Measurements from ENCODE around the gene CMBL.
"Not testable (repeated sequence)": the region's sequence is repeated elsewhere in the genome, so short reads cannot be mapped to it uniquely, and the experiment has no call there.

CMBL gene

DNA sequence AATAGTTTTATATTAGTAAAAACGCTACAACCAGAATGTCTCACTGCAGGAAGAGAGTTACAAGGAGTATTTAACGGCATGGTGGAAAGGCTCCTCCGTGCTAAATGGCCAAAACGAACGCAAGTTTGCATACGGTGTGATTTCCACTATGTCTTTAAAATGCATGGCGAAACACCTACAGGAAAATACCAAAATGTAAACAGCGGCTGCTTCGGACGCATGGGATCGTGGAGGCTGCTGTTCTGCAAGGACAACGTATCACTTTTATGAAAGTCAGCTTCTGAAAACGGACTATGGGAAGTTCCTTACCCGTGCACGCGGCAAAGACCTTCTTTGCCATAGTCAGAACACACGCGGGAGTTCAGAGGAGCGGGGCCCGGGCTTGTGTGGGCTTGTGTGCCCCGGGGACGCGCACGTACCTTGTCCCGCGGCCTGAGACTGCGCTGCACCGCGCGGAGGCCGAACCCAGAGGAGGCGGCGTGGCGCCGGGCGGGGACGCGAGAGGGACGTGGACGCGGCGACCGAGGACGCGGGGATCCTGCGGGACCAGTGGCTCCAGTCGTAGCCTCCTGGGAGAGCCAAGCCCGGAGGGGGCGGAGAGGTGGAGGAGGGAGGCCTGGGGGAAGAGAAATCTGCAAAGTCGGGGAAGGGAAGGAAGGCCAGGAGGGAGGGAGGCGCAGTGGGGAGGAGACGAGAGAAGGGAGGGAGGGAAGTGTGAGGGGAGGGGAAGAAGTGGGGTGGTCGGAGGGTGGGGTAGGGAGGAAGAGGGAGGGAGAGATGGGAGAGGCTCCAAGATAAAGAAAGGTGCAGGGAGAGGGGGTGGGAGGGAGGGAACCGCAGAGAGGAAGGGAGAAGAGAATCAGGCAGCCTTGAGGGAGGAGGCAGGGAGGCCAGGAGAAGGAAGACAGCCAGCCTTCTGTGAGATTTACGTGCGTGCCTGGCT, at the start of gene CMBL:
Gene CMBL, minus strand, starts transcription at position 697 of the 943 bp plus-strand sequence. CDS start 17,140 bp downstream, outside the sequence.
- DNase-seq, result peak; percentile 51

DNA sequence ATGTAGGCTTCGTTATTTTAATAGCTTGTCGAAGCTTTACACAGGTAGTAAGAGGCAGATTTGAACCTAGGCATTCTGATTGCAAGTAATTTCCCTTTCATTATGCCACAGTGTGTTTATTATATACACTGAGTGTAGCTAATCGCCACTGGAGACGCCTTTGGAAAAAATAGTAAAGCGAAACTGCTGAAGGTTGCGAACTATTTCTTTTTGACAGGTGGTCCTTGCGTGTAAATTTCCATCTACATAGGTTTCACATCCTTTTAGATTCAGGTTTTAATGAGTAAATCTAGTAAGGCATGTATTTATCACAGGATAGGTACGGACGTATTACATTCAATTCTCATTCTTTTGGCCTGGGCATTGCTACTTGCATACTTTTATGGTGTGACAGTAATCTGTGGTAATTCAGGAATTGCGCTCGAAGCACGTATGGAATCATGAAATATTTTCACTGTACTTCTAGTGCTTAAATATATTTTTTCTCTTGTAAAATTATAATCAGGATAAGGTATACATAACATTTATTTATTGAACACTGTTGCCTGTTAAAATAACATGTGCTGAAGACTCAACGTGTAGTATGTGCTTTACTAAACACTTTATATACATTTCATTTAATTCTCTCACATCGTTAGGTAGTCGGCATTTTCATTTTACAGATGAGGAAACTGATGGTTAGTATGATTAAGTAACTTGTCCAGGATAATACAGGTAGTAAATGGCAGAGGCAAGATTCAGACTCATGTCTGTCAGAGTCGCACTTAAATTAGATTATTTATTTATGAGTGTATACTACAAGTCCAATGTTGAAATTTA, 47.6 kb upstream of the CMBL start:
- peak; percentile 32 for DNase-seq

DNA sequence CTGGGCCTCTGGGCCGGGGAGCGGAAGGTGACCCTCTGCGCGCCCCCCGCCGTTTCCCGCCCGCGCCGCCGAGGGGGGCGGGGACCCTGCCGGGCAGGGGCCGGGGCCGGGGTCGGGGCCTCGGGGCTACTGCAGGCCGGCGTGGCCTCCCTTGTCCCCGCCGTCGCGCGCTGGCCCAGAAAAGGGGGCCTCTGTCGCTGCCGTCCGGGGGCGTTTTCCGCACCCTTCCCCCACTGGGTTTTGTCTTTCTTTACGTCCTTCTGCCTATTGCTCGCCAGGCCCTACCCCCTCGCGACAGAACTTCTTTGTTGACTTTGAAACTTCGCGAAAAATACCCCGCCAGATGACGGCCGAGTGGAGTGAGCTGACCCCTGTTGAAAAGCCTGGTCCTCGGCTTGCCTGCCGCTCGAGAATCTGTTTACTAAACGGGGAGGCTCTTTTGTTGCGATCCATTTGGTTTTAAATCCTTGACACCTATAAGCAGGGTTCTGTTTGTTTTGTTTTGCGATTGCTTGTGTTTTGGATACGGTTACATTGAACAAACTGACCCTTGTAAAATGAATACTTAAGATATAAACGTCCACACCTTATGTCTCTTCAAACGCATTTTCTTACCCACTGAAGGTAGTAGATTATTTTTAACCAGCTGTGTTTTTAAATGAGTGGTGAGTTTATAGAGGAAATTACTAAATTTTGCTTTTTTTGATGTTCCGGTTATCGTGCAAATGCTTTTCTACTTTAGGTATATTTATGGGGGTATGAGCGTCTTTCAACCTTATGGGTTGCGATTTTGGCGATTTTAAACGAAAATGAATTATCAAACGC, 46.6 kb upstream of the CMBL start:
- DNase-seq, result peak; percentile 39

- DNase-seq, result peak; percentile 92
Measured at GRCh38 chr5:10353241-10354047, 45.7 kb upstream of the CMBL start, which contains the start of gene MARCHF6. Gene MARCHF6 (plus strand): TSS chr5:10353695. CDS start chr5:10353899, 204 bp downstream.

GRCh38 chr5:10352430-10353240, 44.9 kb upstream of the CMBL start:
- DNase-seq, result peak; percentile 24

GRCh38 chr5:10351919-10352318, 44.2 kb upstream of the CMBL start:
- no peak for DNase-seq

DNA sequence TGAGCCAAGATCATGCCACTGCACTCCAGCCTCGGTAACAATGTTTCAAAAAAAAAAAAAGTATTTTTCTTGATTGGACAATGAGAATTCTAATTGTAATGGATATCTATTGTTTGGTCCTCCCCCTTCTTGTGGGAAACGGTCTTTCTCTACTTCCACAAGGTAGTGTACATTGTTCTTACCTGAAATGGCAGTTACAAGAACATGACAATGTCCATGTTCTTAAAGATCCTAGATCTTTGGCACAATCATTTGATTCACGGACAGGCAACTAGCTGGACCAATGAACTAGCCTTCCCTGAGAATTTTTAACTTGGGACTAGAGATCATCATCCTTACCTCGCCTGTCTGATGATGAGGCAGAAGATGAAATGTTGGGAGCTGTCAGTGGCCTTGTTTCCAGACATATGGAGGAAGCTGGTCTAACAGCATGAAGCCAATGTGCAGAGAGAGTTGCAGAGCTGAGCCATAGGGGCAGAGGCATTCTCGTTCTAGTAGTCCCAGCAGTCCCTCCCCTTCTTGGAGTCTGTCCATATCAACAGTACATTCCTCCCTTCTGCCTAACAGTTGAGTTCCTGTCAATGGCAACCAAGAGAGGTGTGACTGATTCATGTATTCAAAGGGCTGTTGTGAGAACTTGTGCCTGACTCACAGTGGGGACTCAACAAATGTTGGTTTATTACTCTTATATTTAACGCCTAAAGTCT, 43.6 kb upstream of the CMBL start:
- peak; percentile 47 for DNase-seq

- no peak for DNase-seq
Measured at GRCh38 chr5:10348258-10348657, 40.6 kb upstream of the CMBL start.

DNA sequence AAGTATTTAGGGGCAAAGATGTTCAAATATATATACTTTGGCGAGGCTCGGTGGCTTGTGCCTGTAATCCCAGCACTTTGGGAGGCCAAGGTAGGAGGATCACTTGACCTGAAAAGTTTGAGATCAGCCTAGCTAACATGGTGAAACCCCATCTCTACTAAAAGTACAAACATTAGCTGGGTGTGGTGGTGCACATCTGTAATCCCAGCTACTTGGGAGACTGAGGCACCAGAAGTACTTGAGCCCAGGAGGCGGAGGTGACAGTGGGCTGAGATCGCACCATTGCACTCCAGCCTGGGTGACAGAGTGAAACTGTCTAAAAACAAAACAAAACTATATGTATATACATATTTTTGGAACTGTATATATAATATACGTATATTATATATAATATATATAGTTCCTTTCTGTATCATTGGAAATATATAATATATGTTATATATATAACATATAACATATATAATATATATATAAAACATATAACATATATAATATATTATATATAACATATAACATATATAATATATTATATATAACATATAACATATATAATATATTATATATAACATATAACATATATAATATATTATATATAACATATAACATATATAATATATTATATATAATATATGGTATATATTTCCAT, 36.9 kb upstream of the CMBL start:
- DNase-seq, result not testable (repeated sequence)

DNA sequence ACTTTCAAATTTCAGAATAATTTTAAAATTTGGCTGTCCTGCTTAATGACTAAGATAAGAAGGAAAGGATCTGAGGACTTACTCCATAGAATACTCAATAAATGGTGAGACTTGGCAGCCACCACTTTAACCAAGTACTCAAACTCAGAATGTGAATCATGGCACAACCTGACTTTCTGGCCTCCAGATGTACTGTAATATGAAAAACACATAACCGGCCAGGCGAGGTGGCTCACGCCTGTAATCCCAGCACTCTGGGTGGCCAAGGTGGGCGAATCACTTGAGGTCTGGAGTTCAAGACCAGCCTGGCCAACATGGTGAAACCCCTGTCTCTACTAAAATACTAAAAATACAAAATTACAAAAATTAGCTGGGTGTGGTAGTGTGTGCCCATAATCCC, 35.8 kb upstream of the CMBL start:
- DNase-seq, result no peak

DNA sequence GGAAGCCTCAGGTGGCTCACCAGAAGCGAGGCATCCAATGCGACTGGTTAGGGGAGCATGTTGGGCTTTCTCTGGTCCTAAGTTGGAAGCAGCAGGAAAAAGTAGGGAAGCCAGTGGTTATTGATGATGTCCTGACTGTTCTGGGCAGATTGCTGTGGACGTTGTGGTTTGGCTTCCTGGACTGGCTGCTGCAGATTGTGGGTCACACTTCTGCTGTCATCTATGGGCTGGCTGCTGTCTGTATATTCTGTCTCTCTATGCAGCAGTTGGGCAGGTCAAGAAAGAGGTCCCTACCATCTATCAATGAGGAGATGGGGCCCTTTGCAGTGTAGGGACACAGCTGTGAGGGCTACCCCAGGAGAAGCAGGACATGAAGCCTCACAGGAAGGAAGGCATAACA, 32.3 kb upstream of the CMBL start:
- no peak for DNase-seq

DNA sequence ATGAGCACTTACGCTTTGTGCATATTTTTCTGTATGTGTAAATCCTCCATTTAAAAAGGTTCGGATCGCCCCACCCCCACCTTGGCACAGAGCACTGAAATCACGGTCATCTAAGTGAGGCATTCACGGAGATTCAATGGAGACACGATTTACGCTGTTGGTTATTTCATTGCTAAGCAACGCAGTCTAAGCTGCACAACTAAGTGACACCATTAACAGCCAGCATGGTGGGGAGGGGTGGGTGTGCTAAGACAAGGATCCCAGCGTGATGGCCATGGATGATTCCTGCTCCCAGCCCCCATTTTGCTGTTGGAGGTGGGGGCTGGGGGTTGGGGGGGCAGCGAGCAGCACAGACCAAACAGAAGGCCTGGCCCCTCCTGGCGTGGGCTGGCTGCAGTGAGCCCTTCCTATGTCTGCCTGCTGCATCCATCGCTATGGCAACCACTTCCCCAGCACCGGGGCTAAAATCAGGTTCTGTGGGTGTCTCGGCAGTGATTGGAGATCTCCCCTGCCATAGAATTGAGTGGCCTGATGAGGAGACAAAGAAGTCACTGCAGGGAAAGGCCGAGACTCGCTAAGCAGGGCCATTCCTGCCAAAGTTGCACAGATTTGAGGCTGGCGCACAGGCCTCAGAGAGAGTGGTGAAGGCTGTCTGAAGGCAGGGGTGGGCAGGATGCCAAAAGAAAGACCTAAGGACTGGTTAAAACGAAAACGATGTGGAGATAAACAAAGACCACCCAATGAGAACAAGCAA, 31.5 kb upstream of the CMBL start:
- DNase-seq, result no peak

GRCh38 chr5:10338686-10339057, 31.0 kb upstream of the CMBL start:
- DNase-seq, result no peak

DNA sequence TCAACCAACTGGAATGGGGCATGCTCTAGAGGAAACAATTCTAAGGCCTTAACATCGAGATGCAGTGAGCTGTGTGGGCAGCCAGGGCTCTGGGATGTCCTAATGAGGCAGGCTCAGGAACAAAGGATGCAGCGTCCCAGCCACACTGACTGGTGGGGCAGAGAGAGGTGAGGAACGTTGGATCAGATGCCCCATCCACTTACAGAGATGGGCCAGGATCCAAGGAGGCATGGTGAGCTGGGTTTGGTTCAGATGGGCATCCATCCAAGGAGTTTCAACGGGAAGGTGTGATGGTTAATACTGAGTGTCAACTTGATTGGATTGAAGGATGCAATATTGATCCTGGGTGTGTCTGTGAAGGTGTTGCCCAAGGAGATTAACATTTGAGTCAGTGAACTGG, 30.3 kb upstream of the CMBL start:
- no peak for DNase-seq

DNA sequence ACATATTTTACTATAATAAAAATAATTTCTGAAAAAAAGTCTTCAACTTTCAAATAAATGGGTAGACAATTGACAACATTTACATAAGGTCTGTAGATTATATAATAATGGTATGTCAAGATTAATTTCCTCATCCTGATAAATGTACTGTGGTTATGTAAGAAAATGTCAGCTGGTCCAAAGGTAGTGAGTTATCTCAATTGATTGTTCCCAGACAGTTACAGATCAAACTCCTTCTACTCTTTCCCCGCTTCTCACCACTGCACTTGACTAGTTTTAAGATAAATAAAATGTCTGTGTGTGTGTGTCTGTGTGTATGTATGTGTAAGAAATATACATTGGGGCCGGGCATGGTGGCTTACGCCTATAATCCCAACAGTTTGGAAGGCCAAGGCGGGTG, 29.4 kb upstream of the CMBL start:
- DNase-seq, result no peak

DNA sequence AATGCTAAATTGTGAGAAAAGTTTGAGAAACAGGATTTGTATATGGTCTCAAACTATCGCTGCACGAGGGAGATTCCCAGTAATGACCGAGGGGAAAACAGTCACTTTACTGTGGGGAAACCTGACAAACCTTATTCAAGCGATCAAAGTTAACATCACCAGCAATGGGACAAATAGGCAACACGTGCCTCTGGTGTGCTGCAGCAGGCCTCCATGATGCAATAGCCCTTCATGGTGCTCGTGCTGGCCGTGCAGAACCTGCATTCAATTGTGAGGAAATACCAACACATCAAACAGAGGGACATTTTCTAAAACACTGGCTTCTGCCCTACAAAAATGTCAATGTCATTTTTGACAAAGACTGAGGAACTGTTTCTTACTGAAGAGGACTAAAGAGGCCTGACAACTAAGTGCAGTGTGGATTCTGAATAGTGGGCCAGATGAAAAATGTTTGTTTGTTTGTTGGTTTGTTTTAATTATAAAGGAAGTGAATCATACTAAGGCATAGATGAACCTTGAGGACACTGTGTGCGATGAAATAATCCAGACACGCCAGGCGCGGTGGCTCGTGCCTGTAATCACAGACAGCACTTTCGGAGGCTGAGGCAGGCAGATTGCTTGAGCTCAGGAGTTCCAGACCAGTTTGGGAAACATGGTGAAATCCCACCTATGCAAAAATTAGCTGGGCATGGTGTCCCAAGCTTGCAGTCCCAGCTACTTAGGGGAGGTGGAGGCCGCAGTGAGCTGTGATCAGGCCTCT, 28.2 kb upstream of the CMBL start:
- no peak for DNase-seq

GRCh38 chr5:10334831-10335230, 27.1 kb upstream of the CMBL start:
- no peak for DNase-seq

Data from HCEC 1CT (cell line).